GM18858 (cell line): ENCODE data around the gene ADAMTS12.
"Not testable (repeated sequence)": the region's sequence is repeated elsewhere in the genome, so short reads cannot be mapped to it uniquely, and the experiment has no call there.

ENCODE experiments used
- ATAC-seq: cut with Tn5 transposase; IDR thresholded peaks from one replicate; pipeline ENCODE4 v1.9.1; 2021; ENCODE audit not compliant: unreplicated experiment

ADAMTS12 gene

GRCh38 chr5:33914844-33915243 lies 23.1 kb upstream of the ADAMTS12 start:
- not testable (repeated sequence) for ATAC-seq

GRCh38 chr5:33906248-33906647 lies 14.5 kb upstream of the ADAMTS12 start:
- ATAC-seq: not testable (repeated sequence)

GRCh38 chr5:33905381-33905780 lies 13.6 kb upstream of the ADAMTS12 start:
- no peak for ATAC-seq

- no peak for ATAC-seq
Observed at GRCh38 chr5:33903118-33903517, 11.3 kb upstream of the ADAMTS12 start.

- no peak for ATAC-seq
Observed at GRCh38 chr5:33901156-33901555, 9.4 kb upstream of the ADAMTS12 start.

GRCh38 chr5:33894566-33894965 lies 2.8 kb upstream of the ADAMTS12 start:
- no peak for ATAC-seq

- no peak for ATAC-seq
Observed at GRCh38 chr5:33892620-33893137, 889 bp upstream of the ADAMTS12 start.

- no peak for ATAC-seq
Observed at GRCh38 chr5:33891446-33891787, 373 bp downstream of the ADAMTS12 start.

- ATAC-seq: no peak
Observed at GRCh38 chr5:33890131-33891032, 1.4 kb downstream of the ADAMTS12 start.

GRCh38 chr5:33888587-33888986 lies 3.2 kb downstream of the ADAMTS12 start:
- no peak for ATAC-seq

GRCh38 chr5:33887268-33887667 lies 4.5 kb downstream of the ADAMTS12 start:
- no peak for ATAC-seq

GRCh38 chr5:33886283-33886682 lies 5.5 kb downstream of the ADAMTS12 start:
- ATAC-seq: no peak

- no peak for ATAC-seq
Observed at GRCh38 chr5:33885679-33886078, 6.1 kb downstream of the ADAMTS12 start.

GRCh38 chr5:33883482-33883881 lies 8.3 kb downstream of the ADAMTS12 start:
- ATAC-seq: no peak

GRCh38 chr5:33880319-33880718 lies 11.5 kb downstream of the ADAMTS12 start:
- ATAC-seq: no peak

GRCh38 chr5:33877449-33877848 lies 14.3 kb downstream of the ADAMTS12 start:
- no peak for ATAC-seq

GRCh38 chr5:33867241-33867640 lies 24.5 kb downstream of the ADAMTS12 start:
- ATAC-seq: no peak

GRCh38 chr5:33859177-33859576 lies 32.6 kb downstream of the ADAMTS12 start:
- ATAC-seq: not testable (repeated sequence)

GRCh38 chr5:33857037-33857436 lies 34.8 kb downstream of the ADAMTS12 start:
- peak; percentile 82 for ATAC-seq

GRCh38 chr5:33855396-33855795 lies 36.4 kb downstream of the ADAMTS12 start:
- ATAC-seq: no peak

GRCh38 chr5:33854733-33855151 lies 37.0 kb downstream of the ADAMTS12 start:
- no peak for ATAC-seq

- ATAC-seq: no peak
Observed at GRCh38 chr5:33852837-33853236, 39.0 kb downstream of the ADAMTS12 start.

GRCh38 chr5:33852319-33852718 lies 39.5 kb downstream of the ADAMTS12 start:
- ATAC-seq: no peak
